ENCODE measurements around the gene DCAF8. TPM values are rescaled to one million over a fixed set of nuclear protein-coding genes. Genes with fewer than 3 reads are reported as not detected.

Gene DCAF8
- total and polyA plus RNA-seq, 2 donors, result 75.8 to 114 TPM

GRCh38 chr1:160256396-160257046, 5.8 kb downstream of the DCAF8 start:
- Histone ChIP-seq H3K27me3 (ENCODE audit: control insufficient read depth in 2 of 2, insufficient read depth in 1 of 2, low read length in 1 of 2) (no peaks in the 10 kb centered on the region), H3K27ac (ENCODE audit: low read depth in 1 of 2, low read length in 1 of 2) (no peak overlapping the region), H3K4me1 (ENCODE audit: control insufficient read depth in 2 of 2, insufficient read depth in 2 of 2, low read length in 2 of 2) (peaks cover 8 to 9% of the 10 kb centered on the region in 2 donors), H3K36me3 (ENCODE audit: control insufficient read depth in 2 of 2, insufficient read depth in 2 of 2, low read length in 1 of 2) (peaks cover 10 to 20% of the 10 kb centered on the region in 2 donors), H3K9me3 (ENCODE audit: control insufficient read depth in 2 of 2, insufficient read depth in 1 of 2, low read length in 1 of 2) (no peaks in the 10 kb centered on the region), H3K4me3 (ENCODE audit: low read length in 2 of 2) (no peak overlapping the region)
- DNase-seq (ENCODE audit: low read depth in 6 of 9, low spot score in 9 of 9), result no peak
- 90% methylated on average over 3 of the region's 3 CpGs for WGBS

DNA sequence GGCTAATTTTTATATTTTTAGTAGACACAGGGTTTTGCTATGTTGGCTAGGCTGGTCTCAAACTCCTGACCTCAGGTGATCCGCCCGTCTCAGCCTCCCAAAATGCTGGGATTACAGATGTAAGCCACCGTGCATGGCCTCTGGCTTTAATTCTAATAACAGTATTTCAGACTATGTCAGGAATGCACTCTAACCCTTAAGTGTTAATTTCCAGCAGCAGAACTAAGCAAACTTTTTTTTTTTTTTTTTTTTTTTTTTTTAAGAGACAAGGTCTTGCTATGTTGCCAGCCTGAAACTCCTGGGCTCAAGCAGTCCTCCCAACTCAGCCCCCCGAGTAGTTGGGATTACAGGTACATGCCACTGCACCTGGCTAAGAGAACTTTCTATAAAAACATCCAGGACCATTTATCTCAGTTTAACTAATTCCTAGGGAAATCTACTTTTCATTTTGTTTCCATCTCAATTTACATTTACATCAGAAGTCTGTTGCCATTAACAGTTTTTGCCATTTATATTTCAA, 6.5 kb downstream of the DCAF8 start:
- no peak for DNase-seq (ENCODE audit: low read depth in 6 of 9, low spot score in 9 of 9)
- WGBS, result 92% methylated on average over 4 of the region's 4 CpGs
- Histone ChIP-seq H3K27ac (ENCODE audit: low read depth in 1 of 2, low read length in 1 of 2) (no peak overlapping the region), H3K4me3 (ENCODE audit: low read length in 2 of 2) (no peak overlapping the region), H3K9me3 (ENCODE audit: control insufficient read depth in 2 of 2, insufficient read depth in 1 of 2, low read length in 1 of 2) (no peaks in the 10 kb centered on the region), H3K36me3 (ENCODE audit: control insufficient read depth in 2 of 2, insufficient read depth in 2 of 2, low read length in 1 of 2) (peaks cover 10 to 24% of the 10 kb centered on the region in 2 donors), H3K4me1 (ENCODE audit: control insufficient read depth in 2 of 2, insufficient read depth in 2 of 2, low read length in 2 of 2) (peaks cover 5 to 6% of the 10 kb centered on the region in 2 donors), H3K27me3 (ENCODE audit: control insufficient read depth in 2 of 2, insufficient read depth in 1 of 2, low read length in 1 of 2) (no peaks in the 10 kb centered on the region)

DNA sequence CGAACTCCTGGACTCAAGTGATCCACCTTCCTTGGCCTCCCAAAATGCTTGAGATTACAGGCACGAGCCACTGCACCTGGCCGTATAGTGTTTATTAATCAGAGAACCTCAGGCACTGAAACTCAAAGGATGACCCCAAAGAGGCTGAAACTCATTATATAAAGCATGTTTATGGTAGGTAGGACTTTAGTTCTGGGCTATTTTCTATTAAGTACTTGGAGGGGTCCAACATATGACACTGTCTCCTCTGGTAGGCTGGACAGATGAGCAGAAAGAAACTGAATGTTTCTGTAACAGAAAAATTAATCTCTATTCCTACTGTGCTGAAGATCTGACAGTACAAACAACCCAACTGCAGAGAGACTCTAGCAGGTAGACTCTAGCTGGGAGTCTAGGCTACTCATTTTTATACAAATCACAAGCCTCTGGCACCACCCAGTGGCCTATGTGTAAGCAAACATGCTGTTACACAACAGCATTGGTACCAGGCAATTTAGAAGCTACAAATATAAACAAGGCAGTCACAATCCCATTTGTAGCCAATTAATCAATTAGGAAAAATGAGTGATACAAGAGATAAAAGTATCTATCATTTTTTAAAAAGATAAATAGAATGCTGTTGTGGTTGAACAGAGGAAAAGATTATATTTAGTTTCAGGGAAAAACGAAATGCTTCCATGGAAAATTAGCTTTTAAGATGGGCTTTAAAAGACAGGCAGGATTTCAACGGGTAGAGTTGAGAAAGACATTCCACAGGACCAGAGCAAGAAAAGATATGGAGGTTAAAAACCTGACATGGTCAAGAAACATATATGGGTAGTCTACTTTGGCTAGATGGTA, 10.4 kb downstream of the DCAF8 start:
- H3K4me1 ChIP-seq (ENCODE audit: control insufficient read depth in 2 of 2, insufficient read depth in 2 of 2, low read length in 2 of 2), result no peaks in the 10 kb centered on the region
- no peaks in the 10 kb centered on the region for H3K27me3 ChIP-seq (ENCODE audit: control insufficient read depth in 2 of 2, insufficient read depth in 1 of 2, low read length in 1 of 2)
- WGBS, result 92% methylated on average over 5 of the region's 5 CpGs
- no peak overlapping the region for H3K4me3 ChIP-seq (ENCODE audit: low read length in 2 of 2)
- peaks cover 0 to 16% of the 10 kb centered on the region in 2 donors for H3K36me3 ChIP-seq (ENCODE audit: control insufficient read depth in 2 of 2, insufficient read depth in 2 of 2, low read length in 1 of 2)
- DNase-seq (ENCODE audit: low read depth in 6 of 9, low spot score in 9 of 9), result peak in 8 of 9 donors; percentile 30 to 83 (median 58)
- H3K9me3 ChIP-seq (ENCODE audit: control insufficient read depth in 2 of 2, insufficient read depth in 1 of 2, low read length in 1 of 2), result no peaks in the 10 kb centered on the region
- H3K27ac ChIP-seq (ENCODE audit: low read depth in 1 of 2, low read length in 1 of 2), result no peak overlapping the region

- no peak for DNase-seq (ENCODE audit: low read depth in 6 of 9, low spot score in 9 of 9)
- H3K9me3 ChIP-seq (ENCODE audit: control insufficient read depth in 2 of 2, insufficient read depth in 1 of 2, low read length in 1 of 2), result no peaks in the 10 kb centered on the region
- no peaks in the 10 kb centered on the region for H3K4me1 ChIP-seq (ENCODE audit: control insufficient read depth in 2 of 2, insufficient read depth in 2 of 2, low read length in 2 of 2)
- no peak overlapping the region for H3K4me3 ChIP-seq (ENCODE audit: low read length in 2 of 2)
- no peak overlapping the region for H3K27ac ChIP-seq (ENCODE audit: low read depth in 1 of 2, low read length in 1 of 2)
- H3K27me3 ChIP-seq (ENCODE audit: control insufficient read depth in 2 of 2, insufficient read depth in 1 of 2, low read length in 1 of 2), result no peaks in the 10 kb centered on the region
- peaks cover 0 to 16% of the 10 kb centered on the region in 2 donors for H3K36me3 ChIP-seq (ENCODE audit: control insufficient read depth in 2 of 2, insufficient read depth in 2 of 2, low read length in 1 of 2)
Measured at GRCh38 chr1:160251011-160251410, 11.3 kb downstream of the DCAF8 start.

DNA sequence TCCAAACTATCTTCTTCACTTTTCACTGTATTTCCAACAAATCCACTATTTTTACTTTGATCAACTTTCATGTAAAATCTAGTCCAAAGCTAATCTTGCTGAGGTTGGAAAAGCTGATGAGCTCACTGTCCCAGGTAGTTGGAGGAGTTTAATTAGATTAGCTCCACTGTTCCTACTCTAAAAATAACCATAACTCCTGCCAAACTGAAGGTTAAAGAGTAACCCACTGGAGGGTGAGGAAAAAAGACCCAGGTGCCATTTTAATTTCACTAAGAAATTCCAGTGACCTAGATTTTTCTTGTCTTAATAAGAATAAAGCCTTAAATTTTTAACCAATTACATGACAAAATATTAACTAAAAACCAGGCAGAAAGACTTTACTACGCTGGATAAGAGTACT, 15.3 kb downstream of the DCAF8 start:
- no peak for DNase-seq (ENCODE audit: low read depth in 6 of 9, low spot score in 9 of 9)
- no peaks in the 10 kb centered on the region for H3K9me3 ChIP-seq (ENCODE audit: control insufficient read depth in 2 of 2, insufficient read depth in 1 of 2, low read length in 1 of 2)
- WGBS, result 100% methylated on average over 1 of the region's 1 CpG
- H3K27ac ChIP-seq (ENCODE audit: low read depth in 1 of 2, low read length in 1 of 2), result no peak overlapping the region
- H3K4me3 ChIP-seq (ENCODE audit: low read length in 2 of 2), result no peak overlapping the region
- peaks cover 10 to 31% of the 10 kb centered on the region in 2 donors for H3K36me3 ChIP-seq (ENCODE audit: control insufficient read depth in 2 of 2, insufficient read depth in 2 of 2, low read length in 1 of 2)
- H3K27me3 ChIP-seq (ENCODE audit: control insufficient read depth in 2 of 2, insufficient read depth in 1 of 2, low read length in 1 of 2), result no peaks in the 10 kb centered on the region
- no peaks in the 10 kb centered on the region for H3K4me1 ChIP-seq (ENCODE audit: control insufficient read depth in 2 of 2, insufficient read depth in 2 of 2, low read length in 2 of 2)

DNA sequence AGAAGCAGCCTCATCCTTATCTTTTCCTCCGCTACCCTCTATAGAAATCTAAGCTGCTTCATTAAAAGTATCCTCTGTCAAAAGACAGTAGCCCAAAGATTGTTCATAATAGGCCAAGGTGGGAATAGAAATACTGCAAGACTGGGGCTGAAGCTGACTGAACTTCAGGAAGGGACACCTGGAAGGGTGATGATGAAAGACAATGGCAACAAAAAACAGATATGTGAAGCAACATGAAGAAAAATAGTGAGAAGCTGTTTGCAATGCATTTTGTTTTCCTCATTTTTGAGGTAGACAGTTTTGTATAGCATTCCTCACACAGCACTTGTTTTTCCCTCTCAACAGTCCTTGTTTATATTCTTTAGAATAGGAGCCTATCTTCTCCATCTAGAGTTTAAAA, 16.9 kb downstream of the DCAF8 start:
- 95% methylated on average over 1 of the region's 1 CpG for WGBS

GRCh38 chr1:160244209-160244608, 18.1 kb downstream of the DCAF8 start:
- H3K4me3 ChIP-seq (ENCODE audit: low read length in 2 of 2), result no peak overlapping the region
- 92% methylated on average over 1 of the region's 1 CpG for WGBS
- no peak overlapping the region for H3K27ac ChIP-seq (ENCODE audit: low read depth in 1 of 2, low read length in 1 of 2)
- H3K4me1 ChIP-seq (ENCODE audit: control insufficient read depth in 2 of 2, insufficient read depth in 2 of 2, low read length in 2 of 2), result no peaks in the 10 kb centered on the region
- H3K36me3 ChIP-seq (ENCODE audit: control insufficient read depth in 2 of 2, insufficient read depth in 2 of 2, low read length in 1 of 2), result peaks cover 24 to 46% of the 10 kb centered on the region in 2 donors
- no peak for DNase-seq (ENCODE audit: low read depth in 6 of 9, low spot score in 9 of 9)
- no peaks in the 10 kb centered on the region for H3K27me3 ChIP-seq (ENCODE audit: control insufficient read depth in 2 of 2, insufficient read depth in 1 of 2, low read length in 1 of 2)
- no peaks in the 10 kb centered on the region for H3K9me3 ChIP-seq (ENCODE audit: control insufficient read depth in 2 of 2, insufficient read depth in 1 of 2, low read length in 1 of 2)

More for the DNA sequence above, 16.9 kb downstream of the DCAF8 start:
- DNase-seq (ENCODE audit: low read depth in 6 of 9, low spot score in 9 of 9), result no peak
- H3K4me3 ChIP-seq (ENCODE audit: low read length in 2 of 2), result no peak overlapping the region
- no peaks in the 10 kb centered on the region for H3K9me3 ChIP-seq (ENCODE audit: control insufficient read depth in 2 of 2, insufficient read depth in 1 of 2, low read length in 1 of 2)
- peaks cover 13 to 35% of the 10 kb centered on the region in 2 donors for H3K36me3 ChIP-seq (ENCODE audit: control insufficient read depth in 2 of 2, insufficient read depth in 2 of 2, low read length in 1 of 2)
- H3K4me1 ChIP-seq (ENCODE audit: control insufficient read depth in 2 of 2, insufficient read depth in 2 of 2, low read length in 2 of 2), result no peaks in the 10 kb centered on the region
- no peak overlapping the region for H3K27ac ChIP-seq (ENCODE audit: low read depth in 1 of 2, low read length in 1 of 2)
- H3K27me3 ChIP-seq (ENCODE audit: control insufficient read depth in 2 of 2, insufficient read depth in 1 of 2, low read length in 1 of 2), result no peaks in the 10 kb centered on the region

DNA sequence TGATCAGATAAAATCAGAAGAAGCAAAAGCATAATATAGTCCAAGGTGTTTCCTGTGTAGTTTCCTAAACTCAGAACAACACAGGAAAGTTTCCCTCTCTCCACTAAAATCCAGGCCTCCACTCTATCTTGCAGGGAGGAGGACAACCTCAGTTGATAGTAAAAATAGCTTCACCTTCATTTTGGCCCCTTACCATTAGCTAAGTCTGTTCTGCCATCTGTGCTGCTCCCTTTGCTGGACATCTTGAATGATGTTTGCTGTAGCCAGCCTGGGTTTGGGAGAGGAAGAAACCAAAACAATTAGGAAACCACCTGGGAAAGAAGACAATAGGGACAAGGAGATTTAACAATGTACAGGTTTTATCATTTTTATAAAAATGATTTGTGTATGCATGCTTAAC, 18.6 kb downstream of the DCAF8 start:
- Histone ChIP-seq H3K4me1 (ENCODE audit: control insufficient read depth in 2 of 2, insufficient read depth in 2 of 2, low read length in 2 of 2) (no peaks in the 10 kb centered on the region), H3K36me3 (ENCODE audit: control insufficient read depth in 2 of 2, insufficient read depth in 2 of 2, low read length in 1 of 2) (peaks cover 28 to 50% of the 10 kb centered on the region in 2 donors), H3K27me3 (ENCODE audit: control insufficient read depth in 2 of 2, insufficient read depth in 1 of 2, low read length in 1 of 2) (no peaks in the 10 kb centered on the region), H3K9me3 (ENCODE audit: control insufficient read depth in 2 of 2, insufficient read depth in 1 of 2, low read length in 1 of 2) (no peaks in the 10 kb centered on the region), H3K27ac (ENCODE audit: low read depth in 1 of 2, low read length in 1 of 2) (no peak overlapping the region), H3K4me3 (ENCODE audit: low read length in 2 of 2) (no peak overlapping the region)
- DNase-seq (ENCODE audit: low read depth in 6 of 9, low spot score in 9 of 9), result no peak

DNA sequence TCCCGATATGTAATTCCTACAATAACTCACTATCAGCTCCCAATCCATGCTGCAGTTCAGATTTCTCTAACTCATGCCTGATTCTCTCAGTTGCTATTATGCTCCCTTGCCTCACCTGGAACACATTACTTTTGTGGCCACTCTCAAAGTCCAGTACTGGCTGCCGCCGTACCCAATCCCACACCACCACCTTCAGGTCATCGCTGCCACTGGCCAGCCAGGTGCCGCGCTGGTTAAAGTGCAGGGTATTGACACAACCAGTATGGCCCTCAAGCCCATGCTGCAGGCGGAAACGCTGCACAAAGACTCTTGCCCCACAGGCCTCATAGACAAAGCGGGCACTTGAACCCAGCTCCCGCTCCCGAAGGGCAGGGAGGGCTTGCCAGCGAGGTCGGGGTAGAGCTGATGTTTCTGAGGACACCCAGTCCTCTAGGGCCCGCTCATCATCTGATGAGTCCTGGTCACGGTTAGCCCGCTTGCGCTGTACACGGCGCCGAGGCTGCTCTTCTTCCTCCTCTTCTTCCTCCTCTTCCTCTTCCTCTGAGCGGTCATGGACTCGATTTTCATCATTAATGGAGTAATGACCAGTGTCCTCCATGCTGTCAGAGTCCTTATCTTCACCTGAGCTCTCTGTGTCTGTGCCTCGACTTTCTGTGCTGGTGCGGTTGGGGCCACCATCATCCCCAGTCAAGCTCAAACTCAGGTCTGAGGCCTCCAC, 22.6 kb downstream of the DCAF8 start:
- Histone ChIP-seq H3K36me3 (ENCODE audit: control insufficient read depth in 2 of 2, insufficient read depth in 2 of 2, low read length in 1 of 2) (peaks cover 40 to 82% of the 10 kb centered on the region in 2 donors), H3K4me1 (ENCODE audit: control insufficient read depth in 2 of 2, insufficient read depth in 2 of 2, low read length in 2 of 2) (no peaks in the 10 kb centered on the region), H3K27me3 (ENCODE audit: control insufficient read depth in 2 of 2, insufficient read depth in 1 of 2, low read length in 1 of 2) (no peaks in the 10 kb centered on the region), H3K4me3 (ENCODE audit: low read length in 2 of 2) (no peak overlapping the region), H3K27ac (ENCODE audit: low read depth in 1 of 2, low read length in 1 of 2) (no peak overlapping the region), H3K9me3 (ENCODE audit: control insufficient read depth in 2 of 2, insufficient read depth in 1 of 2, low read length in 1 of 2) (no peaks in the 10 kb centered on the region)
- DNase-seq (ENCODE audit: low read depth in 6 of 9, low spot score in 9 of 9), result no peak
- WGBS, result 98% methylated on average over 24 of the region's 24 CpGs

Data from thymus (tissue), 11 donors.